Esophagus muscularis mucosa (tissue), 4 donors: ENCODE results near the gene NAB1. TPM values are rescaled to one million over a fixed set of nuclear protein-coding genes. Genes with fewer than 3 reads are reported as not detected.

Source experiments
- DNase-seq: peaks from one replicate; pipeline ENCODE4 v3.0.0-alpha.2; 2017; ENCODE audit errors: extremely low spot score
- H3K27ac ChIP-seq, 4 donors: fragments of 200-600 bp; sonication (generic); replicated peaks in 1 of 4; 1 replicate in 3 of 4; 2 replicates in 1 of 4; pipeline ENCODE4 v1.5.1; 2016 to 2019; ENCODE audit warnings: mild to moderate bottlenecking in 1 of 4
- H3K27me3 ChIP-seq, 4 donors: fragments of 200-600 bp; sonication (generic); one replicate each; pipeline versions ENCODE4 v1.5.1 to v1.6.0; 2016 to 2019
- H3K36me3 ChIP-seq, 4 donors: fragments of 200-600 bp; sonication (generic); one replicate each; pipeline ENCODE4 v1.5.1; 2016 to 2019
- H3K4me1 ChIP-seq, 4 donors: fragments of 200-600 bp; sonication (generic); one replicate each; pipeline ENCODE4 v1.5.1; 2016 to 2019
- H3K4me3 ChIP-seq, 4 donors: fragments of 200-600 bp; sonication (generic); 1 replicate in 2 of 4; 2 replicates in 2 of 4; pipeline ENCODE4 v1.5.1; 2016 to 2019; ENCODE audit warnings: mild to moderate bottlenecking in 4 of 4, moderate library complexity in 1 of 4
- H3K9me3 ChIP-seq, 4 donors: fragments of 200-600 bp; sonication (generic); 1 replicate in 3 of 4; 2 replicates in 1 of 4; pipeline ENCODE4 v1.5.1; 2016 to 2019
- CTCF ChIP-seq, 3 experiments: fragments of 200-600 bp in 2 of 3; fragments of 450-650 bp in 1 of 3; sonication (generic) in 2 of 3; IDR thresholded peaks; one replicate each; pipeline ENCODE4 v1.5.1; 2017 to 2019; ENCODE audit warnings: antibody characterized with exemption in 3 of 3, mild to moderate bottlenecking in 2 of 3, moderate library complexity in 1 of 3
- EP300 ChIP-seq: sonication (generic); formaldehyde crosslinking; IDR thresholded peaks from one replicate; pipeline ENCODE4 v1.6.1; 2017; ENCODE audit warnings: antibody characterized with exemption
- POLR2A ChIP-seq: fragments of 450-650 bp; IDR thresholded peaks from one replicate; pipeline ENCODE4 v1.6.1; 2017; ENCODE audit warnings: antibody characterized with exemption, moderate library complexity, mild to moderate bottlenecking, low read depth
- POLR2AphosphoS5 ChIP-seq, 2 donors: sonication (generic); formaldehyde crosslinking; IDR thresholded peaks; one replicate each; pipeline ENCODE4 v1.6.1; 2017; ENCODE audit warnings: antibody characterized with exemption in 2 of 2
- WGBS: methylation state at CpG from one replicate; pipeline ENCODE4 v1.1.5; 2018; 5-methylcytosine and 5-hydroxymethylcytosine counted together
- intact Hi-C: fragments of 100-400 bp; cut with DNase I; formaldehyde crosslinking; loops from one replicate; pipeline ENCODE4 v1.15.1; 2023
- total RNA-seq, 4 donors: library from RNA; depleted of rRNA; stranded (reverse); fragments of >200 nt; gene quantifications; one replicate each; pipeline versions ENCODE4 v1.1.0 to v1.2.1, GENCODE V29; 2016

The NAB1 gene
- total RNA-seq, 4 donors from 2014 or later: 59.8 to 88.5 (median 78.8) TPM

GRCh38 chr2:190628591-190629319 lies 20.1 kb upstream of the NAB1 start:
- H3K4me1 ChIP-seq: peaks cover 11 to 33% (median 21%) of the 10 kb centered on the region in 4 donors
- 44% methylated on average over 7 of the region's 7 CpGs for WGBS
- no peak for DNase-seq
- no peaks in the 10 kb centered on the region for H3K36me3 ChIP-seq
- intact Hi-C loops: loop anchor here (5.0 kb wide), 1 partner anchor 46 kb away; no protein-coding TSS in a partner anchor
- H3K4me3 ChIP-seq: peak overlapping the region; percentile 52 to 67 (median 56)
- no peak for TF ChIP-seq POLR2AphosphoS5 (IDR thresholded peaks at IDR 0.05)
- no peaks in the 10 kb centered on the region for H3K9me3 ChIP-seq
- peak overlapping the region; percentile 79 to 84 (median 81) for H3K27ac ChIP-seq
- no peaks in the 10 kb centered on the region for H3K27me3 ChIP-seq

DNA sequence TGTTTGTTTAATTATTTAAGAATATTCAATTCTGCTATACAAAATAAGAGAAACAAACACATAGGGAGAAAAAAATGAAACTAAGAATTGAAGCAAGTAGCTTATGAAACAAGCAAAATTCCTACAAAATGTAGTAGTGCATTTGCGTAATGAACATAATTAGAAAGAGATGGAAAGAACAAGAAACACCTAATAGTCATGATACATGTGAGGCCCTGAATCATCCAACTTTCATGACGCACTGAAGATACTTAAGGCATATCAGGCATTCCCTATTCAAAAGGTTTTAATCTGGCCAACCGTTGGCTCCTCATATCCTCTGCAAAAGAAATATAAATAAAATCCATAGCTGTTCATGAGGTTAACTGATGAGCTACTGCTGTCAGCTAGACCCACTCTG lies 14.5 kb upstream of the NAB1 start:
- H3K27me3 ChIP-seq: no peaks in the 10 kb centered on the region
- H3K4me1 ChIP-seq: peaks cover 25 to 40% (median 37%) of the 10 kb centered on the region in 4 donors
- no peak for DNase-seq
- H3K36me3 ChIP-seq: no peaks in the 10 kb centered on the region
- H3K4me3 ChIP-seq: no peak overlapping the region
- intact Hi-C loops: no loop called here
- no peaks in the 10 kb centered on the region for H3K9me3 ChIP-seq
- WGBS: 86% methylated on average over 3 of the region's 3 CpGs
- no peak overlapping the region for H3K27ac ChIP-seq
- TF ChIP-seq POLR2AphosphoS5 (IDR thresholded peaks at IDR 0.05) (no peak), POLR2A (no peak), EP300 (no peak), CTCF (IDR thresholded peaks at IDR 0.05) (no peak)

- no peaks in the 10 kb centered on the region for H3K9me3 ChIP-seq
- no peaks in the 10 kb centered on the region for H3K27me3 ChIP-seq
- no peak overlapping the region for H3K4me3 ChIP-seq
- H3K27ac ChIP-seq: peak overlapping the region; percentile 75 to 81 (median 78)
- DNase-seq: no peak
- H3K4me1 ChIP-seq: peaks cover 25 to 51% (median 48%) of the 10 kb centered on the region in 4 donors
- intact Hi-C loops: no loop called here
- H3K36me3 ChIP-seq: no peaks in the 10 kb centered on the region
- TF ChIP-seq EP300 (no peak), CTCF (IDR thresholded peaks at IDR 0.05) (peak in 1 of 3 experiments; percentile 30)
- WGBS: 97% methylated on average over 4 of the region's 4 CpGs
Measured at GRCh38 chr2:190635781-190636180, 13.1 kb upstream of the NAB1 start.

- Histone ChIP-seq H3K4me3 (no peak overlapping the region), H3K27ac (peak overlapping the region; percentile 75 to 81 (median 78)), H3K36me3 (no peaks in the 10 kb centered on the region), H3K4me1 (peaks cover 25 to 57% (median 53%) of the 10 kb centered on the region in 4 donors), H3K27me3 (no peaks in the 10 kb centered on the region), H3K9me3 (no peaks in the 10 kb centered on the region)
- peak in 1 of 2 donors; percentile 47 for TF ChIP-seq POLR2AphosphoS5 (IDR thresholded peaks at IDR 0.05)
- no peak for TF ChIP-seq EP300
- no peak for DNase-seq
- intact Hi-C loops: no loop called here
- 36% methylated on average over 3 of the region's 3 CpGs for WGBS
Measured at GRCh38 chr2:190636361-190636760, 12.5 kb upstream of the NAB1 start.

DNA sequence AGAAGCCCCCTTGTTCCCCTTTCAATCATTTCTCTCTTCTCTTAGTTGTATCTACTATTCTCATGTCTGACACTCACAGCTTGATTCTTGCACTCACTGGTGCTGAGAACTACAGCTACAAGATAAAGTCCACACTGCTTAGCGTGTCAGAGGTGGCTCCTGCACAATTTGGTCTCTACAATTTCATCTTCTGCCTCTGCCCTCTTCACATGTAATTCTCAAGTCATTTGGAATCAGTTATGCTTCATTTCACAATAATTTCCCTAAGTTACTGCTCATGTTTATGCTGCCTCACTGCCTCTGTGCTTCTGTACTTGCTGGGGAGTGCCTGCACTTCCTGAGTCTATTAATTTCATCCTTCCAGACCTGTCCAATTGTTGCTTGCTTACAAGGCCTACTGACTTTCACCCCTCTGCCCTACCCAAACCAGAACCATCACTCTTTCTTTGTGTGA lies 11.6 kb upstream of the NAB1 start:
- 50% methylated on average over 1 of the region's 1 CpG for WGBS
- intact Hi-C loops: no loop called here
- no peaks in the 10 kb centered on the region for H3K36me3 ChIP-seq
- DNase-seq: no peak
- peak overlapping the region; percentile 75 to 81 (median 78) for H3K27ac ChIP-seq
- H3K4me3 ChIP-seq: no peak overlapping the region
- peaks cover 25 to 65% (median 60%) of the 10 kb centered on the region in 4 donors for H3K4me1 ChIP-seq
- TF ChIP-seq EP300 (no peak), POLR2AphosphoS5 (IDR thresholded peaks at IDR 0.05) (peak; percentile 12 to 18), CTCF (IDR thresholded peaks at IDR 0.05) (no peak)
- no peaks in the 10 kb centered on the region for H3K27me3 ChIP-seq
- H3K9me3 ChIP-seq: no peaks in the 10 kb centered on the region
